ENCODE results near the gene LBHD2. TPM values are rescaled to one million over a fixed set of nuclear protein-coding genes. Genes with fewer than 3 reads are reported as not detected.

Gene LBHD2
- total RNA-seq, 1 experiment from 2014 or later: not detected

GRCh38 chr14:103131580-103131979 lies 47.6 kb downstream of the LBHD2 start:
- no peak for DNase-seq (ENCODE audit: low read depth)

- DNase-seq (ENCODE audit: low read depth): no peak
These were observed 48.6 kb downstream of the LBHD2 start for GRCh38 chr14:103132381-103133209.

GRCh38 chr14:103133210-103134140 lies 49.5 kb downstream of the LBHD2 start:
- no peak for DNase-seq (ENCODE audit: low read depth)

- DNase-seq (ENCODE audit: low read depth): no peak
These were observed 50.4 kb downstream of the LBHD2 start for GRCh38 chr14:103134405-103134804.

GRCh38 chr14:103134919-103135318 lies 50.9 kb downstream of the LBHD2 start:
- no peak for DNase-seq (ENCODE audit: low read depth)

GRCh38 chr14:103135333-103136260 lies 51.6 kb downstream of the LBHD2 start:
- no peak for DNase-seq (ENCODE audit: low read depth)

- peak; percentile 83 for DNase-seq (ENCODE audit: low read depth)
These were observed 52.6 kb downstream of the LBHD2 start for GRCh38 chr14:103136388-103137271.

- no peak for DNase-seq (ENCODE audit: low read depth)
These were observed 53.8 kb downstream of the LBHD2 start for GRCh38 chr14:103137689-103138300.

GRCh38 chr14:103138301-103139131 lies 54.5 kb downstream of the LBHD2 start:
- DNase-seq (ENCODE audit: low read depth): no peak

- DNase-seq (ENCODE audit: low read depth): no peak
These were observed 55.4 kb downstream of the LBHD2 start for GRCh38 chr14:103139132-103140025.

Other genes with a start within 250 kb of the LBHD2 start
- gene AMN, start 161.5 kb upstream of the LBHD2 start, total RNA-seq (2014; rRNA removed; shearing (Covaris generic)): 0.40 TPM in 1 of 2 replicates, not detected in the other
- 51.5 and 71.6 TPM in 2 replicates for gene CDC42BPB, start 26.7 kb upstream of the LBHD2 start, total RNA-seq (2014; rRNA removed; shearing (Covaris generic))
- gene EXOC3L4, start 10.5 kb downstream of the LBHD2 start, total RNA-seq (2014; rRNA removed; shearing (Covaris generic)): 0.97 TPM in 1 of 2 replicates, not detected in the other
- gene TNFAIP2, start 39.3 kb downstream of the LBHD2 start, total RNA-seq (2014; rRNA removed; shearing (Covaris generic)): 137 and 142 TPM in 2 replicates